ENCODE measurements around the gene IFI35. TPM values are rescaled to one million over a fixed set of nuclear protein-coding genes. Genes with fewer than 3 reads are reported as not detected.

The IFI35 gene
- polyA plus RNA-seq, 2 of the 4 experiments (the other 2 are of a cell fraction), result 10.8 to 20.2 TPM

- TF ChIP-seq MAX (IDR thresholded peaks at IDR 0.05) (no peak), EHF (CRISPR knock-in tag; IDR thresholded peaks at IDR 0.05) (no peak), POLR2AphosphoS2 (conservative IDR thresholded peaks at IDR 0.05; ENCODE audit: low read length) (no peak)
These were observed 12.3 kb downstream of the IFI35 start (continued) for GRCh38 chr17:43018932-43019331.

- peak overlapping the region; percentile 98 for H3K4me2 ChIP-seq
- ChIA-PET CTCF (interaction anchor here (0.8 to 3.1 kb wide), 3 partner anchors 9 to 21 kb away, joined by 3 to 11 read pairs (median 3); partner anchors contain the start of gene RPL27), POLR2A (interaction anchor here (6.0 kb wide), 1 partner anchor 21 kb away, joined by 40 read pairs; the partner anchor contains the start of gene RPL27)
- TF ChIP-seq HDAC2 (IDR thresholded peaks at IDR 0.05) (no peak), MAZ (IDR thresholded peaks at IDR 0.05; ENCODE audit: borderline replicate concordance, low read depth, low read length) (no peak), MAFK (IDR thresholded peaks at IDR 0.05; ENCODE audit: partially characterized antibody) (no peak), ZC3H11A (IDR thresholded peaks at IDR 0.05) (no peak), SMC3 (IDR thresholded peaks at IDR 0.05) (no peak), CBX2 (IDR thresholded peaks at IDR 0.05; ENCODE audit: borderline replicate concordance, low read depth) (no peak), MYC (IDR thresholded peaks at IDR 0.05; ENCODE audit: borderline replicate concordance, low read length) (no peak), ZSCAN20 (CRISPR knock-in tag; IDR thresholded peaks at IDR 0.05) (no peak), FOSB (CRISPR knock-in tag; IDR thresholded peaks at IDR 0.05) (no peak), CTCF (IDR thresholded peaks at IDR 0.05) (no peak), HOXB13 (CRISPR knock-in tag; IDR thresholded peaks at IDR 0.05; ENCODE audit: low read depth) (no peak), RFX5 (IDR thresholded peaks at IDR 0.05) (no peak), CHD4 (IDR thresholded peaks at IDR 0.05; ENCODE audit: borderline replicate concordance) (no peak), BHLHE40 (IDR thresholded peaks at IDR 0.05; ENCODE audit: low read depth, low read length) (no peak), POLR2A (IDR thresholded peaks at IDR 0.05; ENCODE audit: low read length) (no peak), TFCP2L1 (CRISPR knock-in tag; IDR thresholded peaks at IDR 0.05) (no peak), CBX8 (IDR thresholded peaks at IDR 0.05) (no peak), BCL3 (IDR thresholded peaks at IDR 0.05) (no peak), RNF2 (IDR thresholded peaks at IDR 0.05; ENCODE audit: borderline replicate concordance, low read depth) (no peak)
- FAIRE-seq (no peak), ATAC-seq (no peak), DNase-seq (ENCODE audit: low read depth in 1 of 2, low spot score in 1 of 2) (no peak)
- H3K4me3 ChIP-seq, result no peak overlapping the region
- WGBS (ENCODE audit: missing lambda C conversion rate), result 44% methylated on average over 7 of the region's 7 CpGs
- H3K4me1 ChIP-seq, result peaks cover 29% of the 10 kb centered on the region
- peak overlapping the region; percentile 6 to 92; a peak in 4 of 6 replicates for H3K27ac ChIP-seq
- no peaks in the 10 kb centered on the region for H3K9me3 ChIP-seq
These were observed 12.8 kb downstream of the IFI35 start for GRCh38 chr17:43019418-43019817.

- no peak for ATAC-seq
- Histone ChIP-seq H3K4me3 (no peak overlapping the region), H3K4me1 (peaks cover 29% of the 10 kb centered on the region), H3K9me3 (no peaks in the 10 kb centered on the region), H3K4me2 (peak overlapping the region; percentile 98), H3K27ac (peak overlapping the region; percentile 6 to 92; a peak in 4 of 6 replicates)
- TF ChIP-seq FOXS1 (CRISPR knock-in tag; IDR thresholded peaks at IDR 0.05), result no peak
- TF ChIP-seq EP300 (IDR thresholded peaks at IDR 0.05), result no peak
- TF ChIP-seq HOXB13 (CRISPR knock-in tag; IDR thresholded peaks at IDR 0.05; ENCODE audit: low read depth), result no peak
- no peak for TF ChIP-seq CBX8 (IDR thresholded peaks at IDR 0.05)
- TF ChIP-seq CHD2 (IDR thresholded peaks at IDR 0.05; ENCODE audit: low read length, partially characterized antibody), result no peak
- no peak for TF ChIP-seq PHF8 (IDR thresholded peaks at IDR 0.05; ENCODE audit: borderline replicate concordance, low read depth)
- CTCF ChIA-PET, result interaction anchor here (1.0 to 3.1 kb wide), 4 partner anchors 7 to 22 kb away, joined by 3 to 11 read pairs (median 7); partner anchors contain the start of gene RPL27
- DNase-seq (ENCODE audit: low read depth in 1 of 2, low spot score in 1 of 2), result no peak
- FAIRE-seq, result no peak
- 78% methylated on average over 5 of the region's 6 CpGs for WGBS (ENCODE audit: missing lambda C conversion rate)
- POLR2A ChIA-PET, result interaction anchor here (1.1 to 6.0 kb wide), 3 partner anchors 13 to 296 kb away, joined by 3 to 40 read pairs (median 14); partner anchors contain the start of genes IFI35 and RPL27
These were observed 13.5 kb downstream of the IFI35 start for GRCh38 chr17:43020030-43020621.
